Neural cell (in vitro differentiated cells): ENCODE data around the gene MXD3. TPM values are rescaled to one million over a fixed set of nuclear protein-coding genes. Genes with fewer than 3 reads are reported as not detected.

ENCODE experiments used
- H2AFZ ChIP-seq: fragments of 200-600, 300-800 bp; sonication (generic), shearing (Covaris generic); 2 replicates; pipeline ENCODE4 v1.6.0; 2014; ENCODE audit warnings: low read depth, mild to moderate bottlenecking, antibody characterized with exemption, low read length, moderate library complexity
- H3F3A ChIP-seq: fragments of 200-600 bp; shearing (Covaris generic); 2 replicates; pipeline ENCODE4 v1.6.1; 2016; ENCODE audit warnings: mild to moderate bottlenecking, moderate library complexity, mixed read lengths, antibody characterized with exemption, low read length; ENCODE audit not compliant: insufficient read depth, poor library complexity, severe bottlenecking
- H3K27ac ChIP-seq: fragments of 200-600, 300-800 bp; sonication (generic), shearing (Covaris generic); 2 replicates; pipeline ENCODE4 v1.5.1; 2014; ENCODE audit warnings: mild to moderate bottlenecking, low read length, moderate library complexity
- H3K27me3 ChIP-seq: fragments of 300-800, 200-600 bp; sonication (generic), shearing (Covaris generic); 2 replicates; pipeline ENCODE4 v1.6.0; 2014; ENCODE audit warnings: mild to moderate bottlenecking, low read depth, low read length, moderate library complexity; ENCODE audit not compliant: insufficient read depth
- H3K36me3 ChIP-seq: fragments of 300-800, 200-600 bp; sonication (generic), shearing (Covaris generic); 2 replicates; pipeline ENCODE4 v1.5.1; 2014; ENCODE audit warnings: mild to moderate bottlenecking, antibody characterized with exemption, low read length, moderate library complexity; ENCODE audit not compliant: insufficient read depth
- H3K4me2 ChIP-seq: fragments of 300-800, 200-600 bp; sonication (generic), shearing (Covaris generic); 2 replicates; pipeline ENCODE4 v1.6.0; 2014; ENCODE audit warnings: mild to moderate bottlenecking, low read length
- H3K4me3 ChIP-seq: fragments of 300-800, 200-600 bp; sonication (generic), shearing (Covaris generic); 2 replicates; pipeline ENCODE4 v1.5.1; 2014; ENCODE audit warnings: mild to moderate bottlenecking, low read length, moderate library complexity
- H3K79me2 ChIP-seq: fragments of 200-600 bp; shearing (Covaris generic); replicated peaks from 2 replicates; pipeline ENCODE4 v1.6.0; 2014; ENCODE audit warnings: mild to moderate bottlenecking, low read length, moderate library complexity; ENCODE audit not compliant: insufficient read depth
- H3K9ac ChIP-seq: fragments of 300-800, 200-600 bp; sonication (generic), shearing (Covaris generic); 2 replicates; pipeline ENCODE4 v1.6.1; 2016; ENCODE audit warnings: mild to moderate bottlenecking, low read length, mixed read lengths
- H3K9me2 ChIP-seq: fragments of 200-600 bp; shearing (Covaris generic); 2 replicates; pipeline ENCODE4 v1.6.1; 2016; ENCODE audit warnings: mild to moderate bottlenecking, low read length, mixed read lengths; ENCODE audit not compliant: insufficient read depth
- H3K9me3 ChIP-seq: fragments of 200-600, 300-800 bp; sonication (generic), shearing (Covaris generic); 2 replicates; pipeline ENCODE4 v1.6.1; 2016; ENCODE audit warnings: mild to moderate bottlenecking, mixed run types, low read length, moderate library complexity, mixed read lengths
- H4K20me1 ChIP-seq: fragments of 200-600 bp; shearing (Covaris generic); 2 replicates; pipeline ENCODE4 v1.6.1; 2016; ENCODE audit warnings: mild to moderate bottlenecking, mixed run types; ENCODE audit not compliant: insufficient read depth
- CTCF ChIP-seq: fragments of 450-650 bp; IDR thresholded peaks from 2 replicates; pipeline ENCODE4 v1.5.1; 2014; ENCODE audit warnings: antibody characterized with exemption, mild to moderate bottlenecking, moderate library complexity; ENCODE audit not compliant: poor library complexity, severe bottlenecking
- EP300 ChIP-seq: fragments of 450-650 bp; conservative IDR thresholded peaks from 2 replicates; pipeline ENCODE4 v1.6.1; 2014; ENCODE audit warnings: antibody characterized with exemption, mild to moderate bottlenecking, moderate library complexity; ENCODE audit not compliant: poor library complexity, severe bottlenecking
- EZH2 ChIP-seq: fragments of 200-600, 300-800 bp; shearing (Covaris generic), sonication (generic); IDR thresholded peaks from 2 replicates; pipeline ENCODE4 v1.6.1; 2014; ENCODE audit warnings: antibody characterized with exemption, low read length, borderline replicate concordance, mild to moderate bottlenecking; ENCODE audit not compliant: insufficient read depth, poor library complexity, severe bottlenecking
- MXI1 ChIP-seq: fragments of 450-650 bp; conservative IDR thresholded peaks from 2 replicates; pipeline ENCODE4 v1.6.1; 2014; ENCODE audit warnings: antibody characterized with exemption, mild to moderate bottlenecking; ENCODE audit not compliant: poor library complexity, severe bottlenecking
- POLR2AphosphoS5 ChIP-seq: IDR thresholded peaks from 2 replicates; pipeline ENCODE4 v1.6.1; 2012
- RAD21 ChIP-seq: fragments of 450-650 bp; conservative IDR thresholded peaks from 2 replicates; pipeline ENCODE4 v1.6.1; 2014; ENCODE audit warnings: antibody characterized with exemption, mild to moderate bottlenecking, moderate library complexity
- REST ChIP-seq: IDR thresholded peaks from 2 replicates; pipeline ENCODE4 v1.6.1; 2012; ENCODE audit warnings: borderline replicate concordance
- SMC3 ChIP-seq: fragments of 450-650 bp; conservative IDR thresholded peaks from 2 replicates; pipeline ENCODE4 v1.6.1; 2014; ENCODE audit warnings: antibody characterized with exemption, mild to moderate bottlenecking, moderate library complexity; ENCODE audit not compliant: poor library complexity
- TAF1 ChIP-seq: IDR thresholded peaks from 2 replicates; pipeline ENCODE4 v1.6.1; 2012; ENCODE audit warnings: low read depth
- polyA plus RNA-seq: library from polyadenylated mRNA; depleted of rRNA; stranded (reverse); fragments of >200 nt; gene quantifications from 2 replicates; pipeline ENCODE4 v1.2.3, GENCODE V29; 2014

MXD3 gene
- polyA plus RNA-seq, 1 donor from 2014 or later = 9.3 TPM

GRCh38 chr5:177354256-177354655, 42.6 kb upstream of the MXD3 start:
- Histone ChIP-seq H3K27ac (no peak overlapping the region), H4K20me1 (no peaks in the 10 kb centered on the region), H3K4me2 (no peak overlapping the region), H3K79me2 (peaks cover 19% of the 10 kb centered on the region), H3K4me3 (no peak overlapping the region), H3K9me3 (no peaks in the 10 kb centered on the region), H3K36me3 (no peaks in the 10 kb centered on the region), H3K9me2 (no peaks in the 10 kb centered on the region), H3F3A (no peaks in the 10 kb centered on the region), H3K9ac (no peak overlapping the region), H3K27me3 (no peaks in the 10 kb centered on the region), H2AFZ (no peak overlapping the region)
- no peak for TF ChIP-seq SMC3
- TF ChIP-seq TAF1 = no peak
- TF ChIP-seq REST = no peak
- TF ChIP-seq EP300 = no peak
- TF ChIP-seq RAD21 = no peak
- no peak for TF ChIP-seq MXI1
- TF ChIP-seq EZH2 = no peak
- TF ChIP-seq POLR2AphosphoS5 = no peak
- TF ChIP-seq CTCF = no peak

GRCh38 chr5:177353093-177353492, 41.4 kb upstream of the MXD3 start:
- no peak overlapping the region for H3K4me2 ChIP-seq
- H3K36me3 ChIP-seq = no peaks in the 10 kb centered on the region
- no peaks in the 10 kb centered on the region for H3K9me2 ChIP-seq
- no peaks in the 10 kb centered on the region for H3K9me3 ChIP-seq
- H4K20me1 ChIP-seq = no peaks in the 10 kb centered on the region
- H2AFZ ChIP-seq = no peak overlapping the region
- H3K27me3 ChIP-seq = no peaks in the 10 kb centered on the region
- peaks cover 26% of the 10 kb centered on the region for H3K79me2 ChIP-seq
- no peaks in the 10 kb centered on the region for H3F3A ChIP-seq
- no peak overlapping the region for H3K27ac ChIP-seq
- TF ChIP-seq SMC3 (no peak), MXI1 (no peak), CTCF (no peak), REST (no peak), TAF1 (no peak), EP300 (no peak), EZH2 (no peak), RAD21 (no peak), POLR2AphosphoS5 (no peak)
- no peak overlapping the region for H3K9ac ChIP-seq
- no peak overlapping the region for H3K4me3 ChIP-seq
